ENCODE results near the gene PKNOX2. TPM values are rescaled to one million over a fixed set of nuclear protein-coding genes. Genes with fewer than 3 reads are reported as not detected.

PKNOX2 gene
- total RNA-seq, 4 donors from 2014 or later: 0.51 to 4.3 (median 2.3) TPM

DNA sequence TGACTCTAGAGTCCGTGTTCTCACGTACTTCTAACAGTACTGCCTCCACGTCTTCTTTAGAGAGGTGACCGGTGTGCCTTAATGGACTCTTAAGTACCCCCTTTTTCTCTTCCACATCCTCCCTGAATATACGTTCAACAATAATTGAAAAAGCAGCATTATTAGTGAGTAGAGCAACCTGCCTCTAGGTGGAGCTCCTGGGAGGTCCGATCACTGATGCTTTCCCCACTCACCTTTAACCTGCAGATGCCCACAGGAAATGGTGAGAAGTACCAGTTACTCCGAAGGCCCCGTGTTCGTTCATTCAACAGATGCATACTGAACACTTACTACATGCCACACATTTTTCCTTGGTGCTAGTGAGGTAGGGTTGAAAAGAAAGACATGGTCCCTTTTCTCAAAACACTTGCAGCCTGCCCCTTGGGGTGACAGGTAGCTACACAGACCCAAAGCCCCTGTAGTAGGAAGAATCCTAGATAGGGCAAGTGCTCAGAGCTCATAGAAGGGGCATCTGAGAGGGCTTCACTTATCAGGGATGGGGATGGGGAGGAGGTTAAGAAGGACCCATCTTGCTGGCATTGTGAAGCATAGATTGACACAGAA lies 258.8 kb downstream of the PKNOX2 start:
- TF ChIP-seq, protein P1, sequence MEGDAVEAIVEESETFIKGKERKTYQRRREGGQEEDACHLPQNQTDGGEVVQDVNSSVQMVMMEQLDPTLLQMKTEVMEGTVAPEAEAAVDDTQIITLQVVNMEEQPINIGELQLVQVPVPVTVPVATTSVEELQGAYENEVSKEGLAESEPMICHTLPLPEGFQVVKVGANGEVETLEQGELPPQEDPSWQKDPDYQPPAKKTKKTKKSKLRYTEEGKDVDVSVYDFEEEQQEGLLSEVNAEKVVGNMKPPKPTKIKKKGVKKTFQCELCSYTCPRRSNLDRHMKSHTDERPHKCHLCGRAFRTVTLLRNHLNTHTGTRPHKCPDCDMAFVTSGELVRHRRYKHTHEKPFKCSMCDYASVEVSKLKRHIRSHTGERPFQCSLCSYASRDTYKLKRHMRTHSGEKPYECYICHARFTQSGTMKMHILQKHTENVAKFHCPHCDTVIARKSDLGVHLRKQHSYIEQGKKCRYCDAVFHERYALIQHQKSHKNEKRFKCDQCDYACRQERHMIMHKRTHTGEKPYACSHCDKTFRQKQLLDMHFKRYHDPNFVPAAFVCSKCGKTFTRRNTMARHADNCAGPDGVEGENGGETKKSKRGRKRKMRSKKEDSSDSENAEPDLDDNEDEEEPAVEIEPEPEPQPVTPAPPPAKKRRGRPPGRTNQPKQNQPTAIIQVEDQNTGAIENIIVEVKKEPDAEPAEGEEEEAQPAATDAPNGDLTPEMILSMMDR (IDR thresholded peaks at IDR 0.05; ENCODE audit: low read depth): no peak

DNA sequence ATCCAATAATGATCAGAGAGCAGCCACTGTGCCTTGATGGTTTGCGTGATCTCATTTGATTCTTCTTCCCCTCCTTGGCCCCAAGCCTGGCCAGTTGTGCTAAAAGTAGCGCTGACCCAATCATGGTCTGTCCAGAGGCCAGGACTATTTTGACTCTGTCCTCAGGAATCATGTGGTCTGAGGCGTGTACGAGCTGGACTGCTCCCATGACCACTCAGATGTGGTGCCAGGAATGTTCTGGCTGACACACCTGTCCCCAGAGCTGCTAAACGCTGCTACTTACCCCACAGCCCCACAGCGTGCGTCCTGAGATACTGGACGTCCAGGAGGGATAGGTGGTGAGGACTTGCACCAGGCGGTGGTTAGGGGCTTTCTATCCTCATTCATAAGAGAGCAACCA lies 261.1 kb downstream of the PKNOX2 start:
- TF ChIP-seq, protein P1 (IDR thresholded peaks at IDR 0.05; ENCODE audit: low read depth): no peak

DNA sequence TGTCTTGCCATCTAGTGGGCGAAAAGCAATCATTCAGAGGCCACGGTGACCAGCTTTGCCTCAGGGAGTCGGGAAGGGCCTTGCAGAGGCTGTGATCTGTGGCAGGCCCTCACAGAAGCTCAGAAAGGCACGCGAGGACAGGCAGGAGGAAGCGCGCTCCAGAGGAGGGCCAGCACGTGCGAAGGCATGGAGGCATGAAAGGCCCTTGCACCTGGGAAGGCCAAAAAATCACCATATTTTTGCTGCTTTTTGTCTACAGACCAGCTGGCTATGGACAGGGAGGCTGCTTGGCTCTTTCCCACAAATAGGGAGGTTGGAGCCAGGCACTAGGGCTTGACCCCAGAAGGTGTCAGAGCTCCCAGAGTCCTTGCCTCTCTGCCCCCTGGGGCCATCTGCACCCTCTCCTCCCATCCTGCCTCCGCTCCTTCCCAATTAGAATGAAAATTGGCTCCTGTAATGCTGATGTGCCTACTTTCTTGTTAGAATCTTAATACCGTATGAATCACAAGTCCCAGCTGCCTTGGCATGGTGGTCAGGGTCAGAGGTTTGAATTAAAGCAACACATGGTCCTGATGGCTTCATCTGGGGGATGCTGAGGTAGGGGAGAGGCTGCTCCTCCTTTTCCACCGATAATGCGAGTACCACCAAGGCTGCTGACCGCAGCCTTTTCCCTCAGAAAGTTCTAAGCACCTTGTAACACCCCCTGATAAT lies 262.4 kb downstream of the PKNOX2 start:
- TF ChIP-seq, protein P1 (IDR thresholded peaks at IDR 0.05; ENCODE audit: low read depth): no peak

DNA sequence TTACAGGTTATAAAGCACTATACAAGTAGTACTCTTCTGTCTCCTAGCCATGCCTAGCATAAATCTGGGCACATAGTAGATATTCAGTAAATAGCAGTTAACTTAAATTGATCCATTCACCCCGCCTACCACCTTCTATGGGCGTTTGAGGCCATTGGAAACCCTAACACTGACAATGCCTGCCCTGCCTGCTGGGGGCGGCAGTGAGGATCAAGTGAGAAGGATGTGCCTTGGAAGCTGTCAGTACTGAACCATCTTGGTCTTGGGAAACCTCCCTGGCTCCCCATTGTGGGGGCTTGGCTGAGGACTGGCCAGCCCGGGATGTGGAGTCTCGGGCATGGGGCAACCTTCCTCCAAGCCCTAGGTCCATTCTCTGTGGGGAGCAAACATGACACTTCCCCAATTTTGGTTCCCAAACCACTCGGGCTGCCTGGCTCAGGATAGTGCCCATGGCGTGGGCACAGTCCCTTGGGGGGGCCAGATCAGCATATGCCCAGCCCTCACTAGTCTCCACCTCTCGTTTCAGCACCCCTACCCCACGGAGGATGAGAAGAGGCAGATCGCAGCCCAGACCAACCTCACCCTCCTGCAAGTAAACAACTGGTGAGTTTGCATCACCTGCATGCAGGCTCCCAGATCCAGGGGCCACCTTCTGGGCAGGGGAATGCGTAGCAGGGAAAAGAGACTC lies 264.1 kb downstream of the PKNOX2 start:
- TF ChIP-seq, protein P1 (IDR thresholded peaks at IDR 0.05; ENCODE audit: low read depth): no peak

GRCh38 chr11:125429174-125429707 lies 264.7 kb downstream of the PKNOX2 start:
- TF ChIP-seq, protein P1 (IDR thresholded peaks at IDR 0.05; ENCODE audit: low read depth): no peak

DNA sequence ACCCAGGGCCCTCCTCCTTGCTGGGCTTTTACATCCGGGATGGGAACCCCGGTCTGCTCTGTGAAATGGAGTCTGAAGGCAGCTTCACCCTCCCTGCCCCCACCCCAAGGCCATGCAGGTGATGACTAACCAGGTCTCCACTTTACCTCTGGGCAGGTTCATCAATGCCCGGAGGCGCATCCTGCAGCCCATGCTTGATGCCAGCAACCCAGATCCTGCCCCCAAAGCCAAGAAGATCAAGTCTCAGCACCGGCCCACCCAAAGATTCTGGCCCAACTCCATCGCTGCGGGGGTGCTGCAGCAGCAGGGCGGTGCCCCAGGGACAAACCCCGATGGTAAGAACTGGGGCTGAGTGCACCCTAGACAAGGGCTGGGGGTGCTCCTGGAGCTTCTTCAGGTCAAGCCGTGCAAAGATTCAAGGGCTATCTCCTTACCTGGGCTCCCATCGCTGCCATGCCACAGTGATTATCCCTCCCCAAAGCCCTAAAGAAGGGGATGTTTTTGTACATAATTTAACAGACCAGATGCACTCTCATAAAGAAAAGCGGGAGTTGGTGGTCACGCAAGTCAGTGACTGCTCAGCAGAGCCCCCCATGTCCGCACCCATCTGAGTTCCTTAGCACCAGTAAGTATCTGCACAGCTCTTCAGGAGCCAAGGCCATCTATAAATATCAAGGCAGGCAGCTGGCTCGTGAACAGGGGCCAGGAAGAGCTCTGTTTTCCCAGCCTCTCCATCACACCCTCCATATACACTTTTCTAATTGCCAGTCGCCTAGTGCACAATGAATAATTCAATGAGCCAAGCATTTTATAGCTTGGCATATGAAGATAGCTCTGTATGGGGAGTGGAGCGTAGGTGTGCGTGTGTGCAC lies 265.5 kb downstream of the PKNOX2 start:
- TF ChIP-seq, protein P1 (IDR thresholded peaks at IDR 0.05; ENCODE audit: low read depth): no peak
